T-helper 2 cell treated with Interferon-gamma antibody and Interleukin-4, amounts not matched to agents 5 μg/mL and 100 μg/mL, for 36 hours (primary cell): ENCODE data around the gene GPC6.

Source experiments
- DNase-seq: peaks from one replicate; pipeline ENCODE4 v3.0.0; 2021; ENCODE audit warnings: low spot score
- H3K27ac Mint-ChIP-seq: one replicate; pipeline ENCODE4 v1.8.0; 2021; ENCODE audit warnings: mild to moderate bottlenecking, mixed read lengths
- H3K27me3 Mint-ChIP-seq: one replicate; pipeline ENCODE4 v1.8.0; 2021; ENCODE audit warnings: low read depth, mixed read lengths
- H3K36me3 Mint-ChIP-seq: one replicate; pipeline ENCODE4 v1.8.0; 2021; ENCODE audit warnings: low read depth, mixed read lengths
- H3K4me1 Mint-ChIP-seq: one replicate; pipeline ENCODE4 v1.8.0; 2021; ENCODE audit warnings: low read depth, mixed read lengths
- H3K4me3 Mint-ChIP-seq: one replicate; pipeline ENCODE4 v1.8.0; 2022; ENCODE audit warnings: mild to moderate bottlenecking, moderate library complexity, mixed read lengths
- H3K9me3 Mint-ChIP-seq: one replicate; pipeline ENCODE4 v1.8.0; 2021; ENCODE audit warnings: mixed read lengths

GPC6 gene

GRCh38 chr13:94359875-94360274 lies 1133.3 kb downstream of the GPC6 start:
- no peak for DNase-seq
- Mint-ChIP-seq H3K4me1 (no peaks in the 10 kb centered on the region), H3K9me3 (no peaks in the 10 kb centered on the region), H3K27me3 (no peaks in the 10 kb centered on the region), H3K27ac (no peak overlapping the region), H3K4me3 (no peak overlapping the region), H3K36me3 (no peaks in the 10 kb centered on the region)

GRCh38 chr13:94362411-94362909 lies 1135.9 kb downstream of the GPC6 start:
- Mint-ChIP-seq H3K27me3 (peaks cover 1% of the 10 kb centered on the region), H3K4me1 (no peaks in the 10 kb centered on the region), H3K9me3 (no peaks in the 10 kb centered on the region), H3K36me3 (no peaks in the 10 kb centered on the region), H3K4me3 (no peak overlapping the region), H3K27ac (no peak overlapping the region)
- DNase-seq, result peak; percentile 49

- no peaks in the 10 kb centered on the region for H3K36me3 Mint-ChIP-seq
- no peaks in the 10 kb centered on the region for H3K9me3 Mint-ChIP-seq
- H3K4me3 Mint-ChIP-seq, result no peak overlapping the region
- no peaks in the 10 kb centered on the region for H3K4me1 Mint-ChIP-seq
- no peak for DNase-seq
- no peak overlapping the region for H3K27ac Mint-ChIP-seq
- peaks cover 1% of the 10 kb centered on the region for H3K27me3 Mint-ChIP-seq
Measured at GRCh38 chr13:94366677-94367076, 1140.1 kb downstream of the GPC6 start.

- Mint-ChIP-seq H3K4me1 (no peaks in the 10 kb centered on the region), H3K4me3 (no peak overlapping the region), H3K27ac (no peak overlapping the region), H3K9me3 (no peaks in the 10 kb centered on the region), H3K36me3 (no peaks in the 10 kb centered on the region), H3K27me3 (peaks cover 1% of the 10 kb centered on the region)
- no peak for DNase-seq
Measured at GRCh38 chr13:94369972-94370436, 1143.4 kb downstream of the GPC6 start.

- no peaks in the 10 kb centered on the region for H3K9me3 Mint-ChIP-seq
- no peaks in the 10 kb centered on the region for H3K36me3 Mint-ChIP-seq
- DNase-seq, result no peak
- H3K4me1 Mint-ChIP-seq, result no peaks in the 10 kb centered on the region
- no peak overlapping the region for H3K27ac Mint-ChIP-seq
- no peak overlapping the region for H3K4me3 Mint-ChIP-seq
- H3K27me3 Mint-ChIP-seq, result no peaks in the 10 kb centered on the region
Measured at GRCh38 chr13:94371855-94372254, 1145.2 kb downstream of the GPC6 start.

- H3K9me3 Mint-ChIP-seq, result no peaks in the 10 kb centered on the region
- no peak overlapping the region for H3K27ac Mint-ChIP-seq
- H3K4me3 Mint-ChIP-seq, result no peak overlapping the region
- H3K4me1 Mint-ChIP-seq, result no peaks in the 10 kb centered on the region
- DNase-seq, result no peak
- H3K27me3 Mint-ChIP-seq, result no peaks in the 10 kb centered on the region
- no peaks in the 10 kb centered on the region for H3K36me3 Mint-ChIP-seq
Measured at GRCh38 chr13:94382517-94382916, 1155.9 kb downstream of the GPC6 start.

GRCh38 chr13:94382960-94383359 lies 1156.4 kb downstream of the GPC6 start:
- H3K27me3 Mint-ChIP-seq, result no peaks in the 10 kb centered on the region
- H3K36me3 Mint-ChIP-seq, result no peaks in the 10 kb centered on the region
- no peak overlapping the region for H3K27ac Mint-ChIP-seq
- H3K9me3 Mint-ChIP-seq, result no peaks in the 10 kb centered on the region
- H3K4me1 Mint-ChIP-seq, result no peaks in the 10 kb centered on the region
- DNase-seq, result no peak
- H3K4me3 Mint-ChIP-seq, result no peak overlapping the region

GRCh38 chr13:94384231-94384905 lies 1157.8 kb downstream of the GPC6 start:
- no peaks in the 10 kb centered on the region for H3K27me3 Mint-ChIP-seq
- H3K27ac Mint-ChIP-seq, result no peak overlapping the region
- no peaks in the 10 kb centered on the region for H3K9me3 Mint-ChIP-seq
- no peak for DNase-seq
- H3K36me3 Mint-ChIP-seq, result no peaks in the 10 kb centered on the region
- no peak overlapping the region for H3K4me3 Mint-ChIP-seq
- no peaks in the 10 kb centered on the region for H3K4me1 Mint-ChIP-seq

GRCh38 chr13:94387047-94387446 lies 1160.4 kb downstream of the GPC6 start:
- H3K9me3 Mint-ChIP-seq, result no peaks in the 10 kb centered on the region
- no peaks in the 10 kb centered on the region for H3K36me3 Mint-ChIP-seq
- DNase-seq, result no peak
- no peaks in the 10 kb centered on the region for H3K27me3 Mint-ChIP-seq
- no peaks in the 10 kb centered on the region for H3K4me1 Mint-ChIP-seq
- no peak overlapping the region for H3K27ac Mint-ChIP-seq
- no peak overlapping the region for H3K4me3 Mint-ChIP-seq

GRCh38 chr13:94389604-94390351 lies 1163.2 kb downstream of the GPC6 start:
- H3K27me3 Mint-ChIP-seq, result no peaks in the 10 kb centered on the region
- DNase-seq, result no peak
- H3K9me3 Mint-ChIP-seq, result no peaks in the 10 kb centered on the region
- no peak overlapping the region for H3K4me3 Mint-ChIP-seq
- no peaks in the 10 kb centered on the region for H3K36me3 Mint-ChIP-seq
- no peak overlapping the region for H3K27ac Mint-ChIP-seq
- H3K4me1 Mint-ChIP-seq, result no peaks in the 10 kb centered on the region

GRCh38 chr13:94390881-94391280 lies 1164.3 kb downstream of the GPC6 start:
- no peaks in the 10 kb centered on the region for H3K36me3 Mint-ChIP-seq
- H3K4me3 Mint-ChIP-seq, result no peak overlapping the region
- H3K27me3 Mint-ChIP-seq, result no peaks in the 10 kb centered on the region
- DNase-seq, result no peak
- no peaks in the 10 kb centered on the region for H3K9me3 Mint-ChIP-seq
- H3K27ac Mint-ChIP-seq, result no peak overlapping the region
- no peaks in the 10 kb centered on the region for H3K4me1 Mint-ChIP-seq

- Mint-ChIP-seq H3K27ac (no peak overlapping the region), H3K4me1 (no peaks in the 10 kb centered on the region)
Measured at GRCh38 chr13:94394723-94395122, 1168.1 kb downstream of the GPC6 start.

GRCh38 chr13:94395860-94396259 lies 1169.3 kb downstream of the GPC6 start:
- H3K27me3 Mint-ChIP-seq, result peaks cover 4% of the 10 kb centered on the region
- H3K27ac Mint-ChIP-seq, result no peak overlapping the region
- no peaks in the 10 kb centered on the region for H3K4me1 Mint-ChIP-seq
- H3K36me3 Mint-ChIP-seq, result no peaks in the 10 kb centered on the region
- no peak for DNase-seq
- no peak overlapping the region for H3K4me3 Mint-ChIP-seq
- no peaks in the 10 kb centered on the region for H3K9me3 Mint-ChIP-seq

More at GRCh38 chr13:94394723-94395122, 1168.1 kb downstream of the GPC6 start:
- Mint-ChIP-seq H3K27me3 (peaks cover 4% of the 10 kb centered on the region), H3K4me3 (no peak overlapping the region), H3K36me3 (no peaks in the 10 kb centered on the region), H3K9me3 (no peaks in the 10 kb centered on the region)
- DNase-seq, result no peak

GRCh38 chr13:94399812-94400211 lies 1173.2 kb downstream of the GPC6 start:
- Mint-ChIP-seq H3K4me1 (no peaks in the 10 kb centered on the region), H3K4me3 (no peak overlapping the region), H3K36me3 (no peaks in the 10 kb centered on the region), H3K27me3 (peaks cover 4% of the 10 kb centered on the region), H3K9me3 (no peaks in the 10 kb centered on the region), H3K27ac (no peak overlapping the region)
- no peak for DNase-seq
